ENCODE measurements around the gene FBXO47.

The FBXO47 gene

GRCh38 chr17:39012725-39013124, 45.5 kb upstream of the FBXO47 start:
- no peak for DNase-seq (ENCODE audit: extremely low read depth, low read depth)
- no peak for TF ChIP-seq CTCF (IDR thresholded peaks at IDR 0.05; ENCODE audit: low read depth, low read length, missing control alignments)
- H3K4me3 ChIP-seq (replicated peaks; ENCODE audit: low read depth, low read length), result no peak overlapping the region

DNA sequence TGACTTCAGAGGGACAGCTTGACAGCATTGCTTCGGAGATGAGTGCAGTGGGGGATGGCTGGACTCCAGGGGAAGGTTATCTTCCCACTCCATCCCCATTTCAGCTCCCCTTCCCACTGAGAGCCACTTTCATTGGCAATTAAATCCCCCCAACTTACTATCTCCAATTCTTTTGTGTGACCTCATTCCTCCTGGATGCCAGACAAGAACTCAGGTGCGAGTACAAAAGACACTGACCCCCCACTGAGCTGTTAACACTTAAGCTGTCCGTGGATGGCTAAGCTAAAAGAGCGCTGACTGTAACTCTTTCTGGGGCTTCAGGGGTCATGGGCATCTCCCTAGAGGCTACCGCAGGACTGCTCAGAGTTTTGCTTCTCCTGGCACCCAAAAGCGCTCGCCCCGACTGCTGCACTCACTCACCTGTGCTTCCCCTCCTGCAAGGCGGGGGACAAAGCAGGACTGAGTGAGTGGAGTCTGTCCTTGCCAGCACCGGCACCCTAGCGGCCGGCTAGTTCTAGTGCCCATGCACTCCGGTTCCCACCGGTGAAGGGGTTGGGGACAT, 44.8 kb upstream of the FBXO47 start:
- no peak overlapping the region for H3K4me3 ChIP-seq (replicated peaks; ENCODE audit: low read depth, low read length)
- no peak for TF ChIP-seq CTCF (IDR thresholded peaks at IDR 0.05; ENCODE audit: low read depth, low read length, missing control alignments)

DNA sequence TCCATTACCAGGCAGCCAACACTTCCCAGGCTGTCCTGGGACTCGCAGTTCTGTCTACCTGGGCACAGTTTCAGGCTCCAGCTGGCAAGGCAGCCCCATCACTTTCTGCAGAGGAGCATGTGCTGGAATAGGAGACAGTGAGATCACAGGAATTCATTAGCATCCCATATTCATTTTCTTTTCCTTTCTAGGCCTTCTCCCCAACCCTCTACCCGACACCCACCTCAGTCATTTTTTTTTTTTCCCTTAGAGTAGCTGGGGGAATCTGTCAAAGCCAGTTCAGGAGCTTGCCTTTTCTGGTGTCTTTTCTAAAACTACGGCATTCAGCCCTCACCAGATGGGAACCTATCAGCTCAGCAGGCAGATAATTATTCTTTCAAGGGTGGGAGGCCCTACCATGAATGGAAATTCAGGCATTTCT, 42.4 kb upstream of the FBXO47 start:
- no peak overlapping the region for H3K4me3 ChIP-seq (replicated peaks; ENCODE audit: low read depth, low read length)
- no peak for DNase-seq (ENCODE audit: extremely low read depth, low read depth)
- TF ChIP-seq CTCF (IDR thresholded peaks at IDR 0.05; ENCODE audit: low read depth, low read length, missing control alignments), result no peak

More for the DNA sequence above, 44.8 kb upstream of the FBXO47 start:
- DNase-seq (ENCODE audit: extremely low read depth, low read depth), result no peak

GRCh38 chr17:39008633-39009032, 41.4 kb upstream of the FBXO47 start:
- no peak for DNase-seq (ENCODE audit: extremely low read depth, low read depth)
- H3K4me3 ChIP-seq (replicated peaks; ENCODE audit: low read depth, low read length), result no peak overlapping the region
- no peak for TF ChIP-seq CTCF (IDR thresholded peaks at IDR 0.05; ENCODE audit: low read depth, low read length, missing control alignments)

DNA sequence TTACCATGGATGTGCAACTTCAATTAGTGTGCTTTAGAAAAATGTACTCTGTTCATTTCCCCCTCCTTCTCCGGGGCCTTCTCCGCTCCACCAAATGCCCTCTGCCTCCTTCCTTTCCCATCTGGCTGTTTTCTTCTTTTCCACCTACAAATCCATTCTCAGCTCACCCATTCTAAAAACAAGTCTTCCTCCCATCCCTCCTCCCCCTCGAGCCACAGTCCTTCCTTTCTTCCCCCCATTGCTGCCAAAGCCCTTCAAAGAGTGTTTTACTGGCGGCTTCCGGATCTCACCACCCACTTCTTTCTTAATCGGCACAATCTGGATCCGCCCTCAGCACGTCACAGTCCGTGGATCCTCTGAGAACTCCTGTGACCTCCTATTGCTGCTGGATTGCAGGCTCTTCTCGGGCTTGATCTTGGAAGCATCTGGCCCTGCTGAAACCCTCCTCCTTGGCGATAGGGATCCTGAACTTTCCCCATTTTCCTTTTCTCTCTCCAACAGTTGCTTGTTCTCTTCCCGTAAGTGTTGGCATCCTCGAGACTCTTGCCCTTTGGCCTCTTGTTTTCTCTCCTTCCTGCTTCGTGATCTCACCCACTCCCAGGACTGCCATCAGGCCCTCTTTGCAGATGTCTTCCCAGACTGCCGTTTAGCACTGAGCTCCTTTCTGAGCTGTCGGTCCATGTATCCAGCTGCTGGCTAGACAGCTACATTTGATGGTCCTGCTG, 36.0 kb upstream of the FBXO47 start:
- no peak for DNase-seq (ENCODE audit: extremely low read depth, low read depth)
- TF ChIP-seq CTCF (IDR thresholded peaks at IDR 0.05; ENCODE audit: low read depth, low read length, missing control alignments), result no peak
- H3K4me3 ChIP-seq (replicated peaks; ENCODE audit: low read depth, low read length), result no peak overlapping the region

DNA sequence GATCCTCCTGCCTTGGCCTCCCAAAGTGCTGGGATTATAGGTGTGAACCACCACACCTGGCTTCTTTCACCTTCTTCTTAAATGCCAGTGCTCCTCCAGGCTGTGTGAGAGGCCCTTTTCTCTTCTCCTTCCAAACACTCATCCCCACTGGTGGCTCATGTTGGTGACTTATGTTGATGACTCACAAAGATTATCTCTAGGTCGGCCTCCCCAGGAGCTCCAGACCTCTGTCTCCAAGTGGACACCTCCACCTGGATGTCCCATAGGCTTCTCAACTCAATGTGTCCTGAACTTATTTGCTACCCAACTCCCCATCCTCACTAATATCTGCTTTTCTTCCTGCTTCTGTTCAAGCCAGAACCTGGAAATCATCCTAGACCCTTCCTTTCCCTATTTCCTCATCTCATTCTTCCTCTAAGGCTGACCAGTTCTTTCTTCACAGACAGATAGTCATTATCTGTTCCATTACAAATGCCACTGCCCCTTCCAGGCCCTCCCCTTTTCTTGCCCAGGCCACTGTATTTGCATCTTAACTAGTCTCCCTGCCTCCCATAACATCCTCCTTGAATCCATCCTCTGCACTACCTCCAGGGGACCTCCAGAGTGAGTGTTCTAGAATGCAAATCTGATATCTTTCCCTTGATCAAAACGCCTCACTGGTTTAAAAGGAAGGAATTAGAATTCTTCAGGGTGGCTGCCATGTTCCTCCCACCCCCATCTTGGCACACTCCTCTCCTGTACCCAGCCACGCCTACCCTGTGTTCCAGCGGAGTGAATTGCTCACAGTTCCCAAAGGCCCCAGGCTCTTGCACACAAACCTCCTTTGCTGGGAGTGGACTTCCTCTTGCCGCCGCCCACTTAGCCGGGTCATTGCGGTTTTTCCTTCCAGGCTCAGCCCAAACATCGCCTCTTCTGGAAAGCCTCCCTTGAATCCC, 34.8 kb upstream of the FBXO47 start:
- DNase-seq (ENCODE audit: extremely low read depth, low read depth), result peak; percentile 71

More for the DNA sequence above, 34.8 kb upstream of the FBXO47 start:
- TF ChIP-seq CTCF (IDR thresholded peaks at IDR 0.05; ENCODE audit: low read depth, low read length, missing control alignments), result no peak
- H3K4me3 ChIP-seq (replicated peaks; ENCODE audit: low read depth, low read length), result no peak overlapping the region

All from HFF-Myc (cell line).